Loucy (cell line): Measurements from ENCODE around the gene CLMN.

ENCODE experiments used
- H2AFZ ChIP-seq: fragments of 200-600 bp; sonication (generic); 2 replicates; pipeline ENCODE4 v1.6.0; 2016; ENCODE audit warnings: antibody characterized with exemption, mild to moderate bottlenecking, low read length, moderate library complexity
- H3F3A ChIP-seq: fragments of 200-600 bp; 2 replicates; pipeline ENCODE4 v1.6.0; 2016; ENCODE audit warnings: antibody characterized with exemption, low read depth, mild to moderate bottlenecking
- H3K27me3 ChIP-seq: fragments of 200-600 bp; sonication (generic); 2 replicates; pipeline ENCODE4 v1.6.1; 2014; ENCODE audit warnings: low read length, mild to moderate bottlenecking; ENCODE audit not compliant: insufficient read depth, poor library complexity, severe bottlenecking
- H3K36me3 ChIP-seq: fragments of 200-600 bp; sonication (generic); 2 replicates; pipeline ENCODE4 v1.6.1; 2016; ENCODE audit warnings: low read length; ENCODE audit not compliant: insufficient read depth
- H3K4me1 ChIP-seq: fragments of 200-600 bp; sonication (generic); 2 replicates; pipeline ENCODE4 v1.5.1; 2014; ENCODE audit warnings: low read length, mild to moderate bottlenecking; ENCODE audit not compliant: insufficient read depth, poor library complexity, severe bottlenecking
- H3K4me2 ChIP-seq: fragments of 200-600 bp; sonication (generic); 2 replicates; pipeline ENCODE4 v1.6.0; 2014; ENCODE audit warnings: antibody characterized with exemption, low read length, low read depth, mild to moderate bottlenecking; ENCODE audit not compliant: poor library complexity, severe bottlenecking
- H3K4me3 ChIP-seq: fragments of 200-600 bp; sonication (generic); 2 replicates; pipeline ENCODE4 v1.5.1; 2014; ENCODE audit warnings: low read length, mild to moderate bottlenecking, mixed read lengths; ENCODE audit not compliant: poor library complexity, severe bottlenecking
- H3K79me2 ChIP-seq: fragments of 200-600 bp; sonication (generic); 2 replicates; pipeline ENCODE4 v1.6.1; 2014; ENCODE audit warnings: low read length; ENCODE audit not compliant: insufficient read depth
- H3K9ac ChIP-seq: fragments of 200-600 bp; sonication (generic); 2 replicates; pipeline ENCODE4 v1.6.0; 2014; ENCODE audit warnings: mild to moderate bottlenecking, low read depth, low read length, moderate library complexity; ENCODE audit not compliant: poor library complexity, severe bottlenecking
- H3K9me2 ChIP-seq: fragments of 200-600 bp; sonication (generic); replicated peaks from 2 replicates; pipeline ENCODE4 v1.6.1; 2016; ENCODE audit warnings: low read depth, low read length, mixed read lengths
- H3K9me3 ChIP-seq: fragments of 200-600 bp; sonication (generic); 2 replicates; pipeline ENCODE4 v1.6.1; 2014; ENCODE audit warnings: mild to moderate bottlenecking, antibody characterized with exemption, low read length, low read depth; ENCODE audit not compliant: insufficient read depth
- H4K20me1 ChIP-seq: fragments of 200-600 bp; sonication (generic); 2 replicates; pipeline ENCODE4 v1.6.0; 2014; ENCODE audit warnings: antibody characterized with exemption, low read length, mild to moderate bottlenecking; ENCODE audit not compliant: insufficient read depth, poor library complexity, severe bottlenecking
- CTCF ChIP-seq: fragments of 200-600 bp; sonication (generic); conservative IDR thresholded peaks from 2 replicates; pipeline ENCODE4 v1.5.1; 2014; ENCODE audit warnings: mild to moderate bottlenecking, antibody characterized with exemption, low read length
- EZH2phosphoT487 ChIP-seq: fragments of 200-600 bp; IDR thresholded peaks from 2 replicates; pipeline ENCODE4 v1.6.1; 2018; ENCODE audit warnings: antibody characterized with exemption, mild to moderate bottlenecking, moderate library complexity, borderline replicate concordance

The CLMN gene

GRCh38 chr14:95197551-95197950 lies 122.2 kb downstream of the CLMN start:
- H3K27me3 ChIP-seq = no peaks in the 10 kb centered on the region
- no peaks in the 10 kb centered on the region for H3K4me1 ChIP-seq
- no peak overlapping the region for H3K4me3 ChIP-seq
- no peaks in the 10 kb centered on the region for H3F3A ChIP-seq
- H4K20me1 ChIP-seq = no peaks in the 10 kb centered on the region
- no peaks in the 10 kb centered on the region for H3K9me3 ChIP-seq
- H2AFZ ChIP-seq = no peak overlapping the region
- H3K9me2 ChIP-seq = no peaks in the 10 kb centered on the region
- H3K79me2 ChIP-seq = no peaks in the 10 kb centered on the region
- no peak overlapping the region for H3K9ac ChIP-seq
- TF ChIP-seq CTCF = no peak
- H3K36me3 ChIP-seq = no peaks in the 10 kb centered on the region
- no peak overlapping the region for H3K4me2 ChIP-seq

- H3K9me3 ChIP-seq = no peaks in the 10 kb centered on the region
- no peak overlapping the region for H3K9ac ChIP-seq
- no peaks in the 10 kb centered on the region for H3K36me3 ChIP-seq
- H3K4me1 ChIP-seq = no peaks in the 10 kb centered on the region
- no peak overlapping the region for H3K4me3 ChIP-seq
- TF ChIP-seq CTCF (no peak), EZH2phosphoT487 (no peak)
- H3F3A ChIP-seq = no peaks in the 10 kb centered on the region
- H3K79me2 ChIP-seq = no peaks in the 10 kb centered on the region
- H2AFZ ChIP-seq = no peak overlapping the region
- H4K20me1 ChIP-seq = no peaks in the 10 kb centered on the region
- H3K27me3 ChIP-seq = no peaks in the 10 kb centered on the region
- H3K4me2 ChIP-seq = no peak overlapping the region
- no peaks in the 10 kb centered on the region for H3K9me2 ChIP-seq
These were observed 122.7 kb downstream of the CLMN start for GRCh38 chr14:95196826-95197545.

- Histone ChIP-seq H3K9me3 (no peaks in the 10 kb centered on the region), H3K9me2 (no peaks in the 10 kb centered on the region), H3K9ac (no peak overlapping the region), H3K79me2 (no peaks in the 10 kb centered on the region), H3F3A (no peaks in the 10 kb centered on the region), H3K4me2 (no peak overlapping the region), H4K20me1 (no peaks in the 10 kb centered on the region), H3K36me3 (no peaks in the 10 kb centered on the region), H3K4me1 (no peaks in the 10 kb centered on the region), H3K27me3 (no peaks in the 10 kb centered on the region), H2AFZ (no peak overlapping the region), H3K4me3 (no peak overlapping the region)
- TF ChIP-seq EZH2phosphoT487 (no peak), CTCF (peak; percentile 48)
These were observed 123.4 kb downstream of the CLMN start for GRCh38 chr14:95196268-95196667.
